RWPE2 (cell line): ENCODE data around the gene SYTL2.

Source experiments
- ATAC-seq: fragments of 200-7000 bp; cut with Tn5 transposase; 3 replicates; pipeline ENCODE4 v1.9.1; 2021; ENCODE audit warnings: low read depth
- DNase-seq: peaks from one replicate; pipeline ENCODE4 v3.0.0-alpha.2; 2020; ENCODE audit warnings: low spot score
- H3K27ac ChIP-seq: fragments of 450-650 bp; 2 replicates; pipeline ENCODE4 v1.5.1; 2017; ENCODE audit warnings: mild to moderate bottlenecking; ENCODE audit not compliant: poor library complexity, severe bottlenecking
- H3K27me3 ChIP-seq: fragments of 250-450 bp; sonication (Bioruptor Pico); 2 replicates; pipeline ENCODE4 v1.5.1; 2021; ENCODE audit warnings: mild to moderate bottlenecking, moderate library complexity; ENCODE audit not compliant: insufficient read depth, poor library complexity, severe bottlenecking
- H3K36me3 ChIP-seq: fragments of 250-450 bp; sonication (Bioruptor Pico); 2 replicates; pipeline ENCODE4 v1.5.1; 2020; ENCODE audit warnings: low read depth, mild to moderate bottlenecking, moderate library complexity
- H3K4me1 ChIP-seq: fragments of 250-450 bp; sonication (Bioruptor Pico); 2 replicates; pipeline ENCODE4 v1.5.1; 2021; ENCODE audit warnings: mild to moderate bottlenecking, moderate library complexity; ENCODE audit not compliant: insufficient read depth, poor library complexity, severe bottlenecking
- H3K4me3 ChIP-seq: fragments of 250-450 bp; sonication (Bioruptor Pico); 2 replicates; pipeline ENCODE4 v1.5.1; 2021; ENCODE audit warnings: mild to moderate bottlenecking, moderate library complexity; ENCODE audit not compliant: severe bottlenecking
- H3K9me3 ChIP-seq: fragments of 250-450 bp; sonication (Bioruptor Pico); 2 replicates; pipeline ENCODE4 v1.5.1; 2021; ENCODE audit warnings: mild to moderate bottlenecking, moderate library complexity; ENCODE audit not compliant: severe bottlenecking
- TF ChIP-seq, protein P1 (sequence below): fragments of 450-650 bp; IDR thresholded peaks from one replicate; pipeline ENCODE4 v1.5.1; 2017; ENCODE audit warnings: mild to moderate bottlenecking, moderate library complexity; ENCODE audit not compliant: poor library complexity, severe bottlenecking

The SYTL2 gene

DNA sequence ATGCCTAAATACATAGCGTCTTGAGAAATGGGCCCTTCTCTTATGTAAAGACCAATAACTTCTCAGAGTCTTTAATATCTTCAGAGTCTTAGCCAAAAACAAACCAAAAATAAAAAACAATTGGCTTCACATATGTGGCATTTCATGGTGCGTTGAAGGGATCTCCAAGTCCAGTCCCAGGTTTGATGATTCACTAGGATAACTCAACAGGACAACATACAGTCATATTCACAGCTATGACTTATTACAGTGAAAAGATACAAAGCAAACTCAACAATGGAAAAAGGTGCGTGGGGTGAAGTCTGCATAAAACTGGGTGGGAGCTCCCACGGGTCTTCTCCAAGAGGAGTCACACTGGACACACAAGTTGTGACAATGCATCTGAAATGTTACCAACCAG lies 12.6 kb downstream of the SYTL2 start:
- H3K27ac ChIP-seq, result no peak overlapping the region
- no peaks in the 10 kb centered on the region for H3K9me3 ChIP-seq
- ATAC-seq (no peak), DNase-seq (no peak)
- no peak overlapping the region for H3K4me3 ChIP-seq
- no peaks in the 10 kb centered on the region for H3K27me3 ChIP-seq
- H3K36me3 ChIP-seq, result no peaks in the 10 kb centered on the region
- TF ChIP-seq, protein P1, sequence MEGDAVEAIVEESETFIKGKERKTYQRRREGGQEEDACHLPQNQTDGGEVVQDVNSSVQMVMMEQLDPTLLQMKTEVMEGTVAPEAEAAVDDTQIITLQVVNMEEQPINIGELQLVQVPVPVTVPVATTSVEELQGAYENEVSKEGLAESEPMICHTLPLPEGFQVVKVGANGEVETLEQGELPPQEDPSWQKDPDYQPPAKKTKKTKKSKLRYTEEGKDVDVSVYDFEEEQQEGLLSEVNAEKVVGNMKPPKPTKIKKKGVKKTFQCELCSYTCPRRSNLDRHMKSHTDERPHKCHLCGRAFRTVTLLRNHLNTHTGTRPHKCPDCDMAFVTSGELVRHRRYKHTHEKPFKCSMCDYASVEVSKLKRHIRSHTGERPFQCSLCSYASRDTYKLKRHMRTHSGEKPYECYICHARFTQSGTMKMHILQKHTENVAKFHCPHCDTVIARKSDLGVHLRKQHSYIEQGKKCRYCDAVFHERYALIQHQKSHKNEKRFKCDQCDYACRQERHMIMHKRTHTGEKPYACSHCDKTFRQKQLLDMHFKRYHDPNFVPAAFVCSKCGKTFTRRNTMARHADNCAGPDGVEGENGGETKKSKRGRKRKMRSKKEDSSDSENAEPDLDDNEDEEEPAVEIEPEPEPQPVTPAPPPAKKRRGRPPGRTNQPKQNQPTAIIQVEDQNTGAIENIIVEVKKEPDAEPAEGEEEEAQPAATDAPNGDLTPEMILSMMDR, result no peak
- no peaks in the 10 kb centered on the region for H3K4me1 ChIP-seq

GRCh38 chr11:85795712-85796487 lies 15.0 kb downstream of the SYTL2 start:
- DNase-seq (no peak), ATAC-seq (no peak)
- H3K4me3 ChIP-seq, result no peak overlapping the region
- no peaks in the 10 kb centered on the region for H3K4me1 ChIP-seq
- H3K9me3 ChIP-seq, result no peaks in the 10 kb centered on the region
- TF ChIP-seq, protein P1, result no peak
- no peaks in the 10 kb centered on the region for H3K27me3 ChIP-seq
- H3K27ac ChIP-seq, result no peak overlapping the region
- no peaks in the 10 kb centered on the region for H3K36me3 ChIP-seq

GRCh38 chr11:85791409-85791990 lies 19.4 kb downstream of the SYTL2 start:
- H3K27me3 ChIP-seq, result no peaks in the 10 kb centered on the region
- H3K4me1 ChIP-seq, result peaks cover 17% of the 10 kb centered on the region
- no peaks in the 10 kb centered on the region for H3K36me3 ChIP-seq
- no peak overlapping the region for H3K4me3 ChIP-seq
- TF ChIP-seq, protein P1, result no peak
- no peak for ATAC-seq
- DNase-seq, result no peak
- H3K27ac ChIP-seq, result no peak overlapping the region
- H3K9me3 ChIP-seq, result no peaks in the 10 kb centered on the region

GRCh38 chr11:85787809-85788760 lies 22.9 kb downstream of the SYTL2 start:
- TF ChIP-seq, protein P1, result no peak
- Histone ChIP-seq H3K9me3 (no peaks in the 10 kb centered on the region), H3K36me3 (no peaks in the 10 kb centered on the region), H3K4me1 (peaks cover 17% of the 10 kb centered on the region), H3K27me3 (no peaks in the 10 kb centered on the region), H3K4me3 (no peak overlapping the region), H3K27ac (peak overlapping the region; percentile 84)
- ATAC-seq, result peak; percentile 91
- DNase-seq, result no peak
